ENCODE measurements around the gene RNF115.
"Not testable (repeated sequence)": the region's sequence is repeated elsewhere in the genome, so short reads cannot be mapped to it uniquely, and the experiment has no call there.

- not testable (repeated sequence) for TF ChIP-seq POLR2A, CTCF (IDR thresholded peaks at IDR 0.05)
Observed at GRCh38 chr1:145765585-145766360, 58.1 kb downstream of the RNF115 start.

All from right lobe of liver (tissue), 4 donors.